Stomach (tissue), 19 donors: ENCODE measurements around the gene WASF1. TPM values are rescaled to one million over a fixed set of nuclear protein-coding genes. Genes with fewer than 3 reads are reported as not detected.

Source experiments
- DNase-seq, 2 donors: peaks; one replicate each; pipeline versions ENCODE4 v3.0.0 to v3.0.0-alpha.2; 2013 to 2019
- H3K27ac ChIP-seq, 5 donors: fragments of 200-600 bp in 4 of 5; sonication (generic) in 4 of 5; one replicate each; pipeline ENCODE4 v1.5.1; 2013 to 2019; ENCODE audit warnings: mild to moderate bottlenecking in 1 of 5, moderate library complexity in 1 of 5
- H3K27me3 ChIP-seq, 3 donors: fragments of 200-600 bp; sonication (generic); one replicate each; pipeline ENCODE4 v1.5.1; 2017 to 2019; ENCODE audit warnings: mixed run types in 1 of 3
- H3K36me3 ChIP-seq, 4 donors: fragments of 200-600 bp; sonication (generic); 1 replicate in 3 of 4; 2 replicates in 1 of 4; pipeline ENCODE4 v1.5.1; 2016 to 2019
- H3K4me1 ChIP-seq, 4 donors: fragments of 200-600 bp; sonication (generic); one replicate each; pipeline ENCODE4 v1.5.1; 2016 to 2019
- H3K4me3 ChIP-seq, 4 donors: fragments of 200-600 bp; sonication (generic) in 3 of 4; one replicate each; pipeline ENCODE4 v1.5.1; 2016 to 2019; ENCODE audit warnings: mild to moderate bottlenecking in 1 of 4
- H3K9me3 ChIP-seq, 4 donors: fragments of 200-600 bp; sonication (generic); one replicate each; pipeline ENCODE4 v1.5.1; 2016 to 2019
- EP300 ChIP-seq: sonication (generic); formaldehyde crosslinking; IDR thresholded peaks from one replicate; pipeline ENCODE4 v1.6.1; 2017; ENCODE audit warnings: antibody characterized with exemption
- POLR2A ChIP-seq, 4 donors: fragments of 450-650 bp; IDR thresholded peaks; one replicate each; pipeline ENCODE4 v1.6.1; 2016; ENCODE audit warnings: antibody characterized with exemption in 4 of 4, control low read depth in 2 of 4, mild to moderate bottlenecking in 1 of 4, moderate library complexity in 1 of 4
- POLR2AphosphoS5 ChIP-seq, 3 donors: sonication (generic); formaldehyde crosslinking; IDR thresholded peaks; one replicate each; pipeline ENCODE4 v1.6.1; 2016; ENCODE audit warnings: antibody characterized with exemption in 3 of 3
- WGBS, 5 donors: extraction: QIAGEN DNeasy Blood & Tissue Kit in 3 of 5; methylation state at CpG; one replicate each; pipeline versions ENCODE4 v1.1.5 to v1.1.7; 2013 to 2018; 5-methylcytosine and 5-hydroxymethylcytosine counted together
- intact Hi-C: fragments of 100-400 bp; cut with DNase I; formaldehyde crosslinking; loops from one replicate; pipeline ENCODE4 v1.15.1; 2023; ENCODE audit warnings: low total_unique reads
- long read RNA-seq, 10 donors: transcript quantifications; one replicate each; lab custom pipeline, GENCODE V29; 2026
- polyA plus RNA-seq, 3 donors: library from polyadenylated mRNA; stranded (reverse); fragments of 200-250 nt; gene quantifications; one replicate each; pipeline ENCODE4 v1.2.3, GENCODE V29; 2013
- total RNA-seq, 5 donors: library from RNA; depleted of rRNA; stranded (reverse); fragments of >200 nt; gene quantifications; one replicate each; pipeline versions ENCODE4 v1.1.0 to v1.2.3, GENCODE V29; 2014 to 2016
- TF ChIP-seq, protein P1 (sequence below), 7 experiments: fragments of 450-650 bp in 4 of 7; fragments of 200-600 bp in 3 of 7; sonication (generic) in 3 of 7; IDR thresholded peaks; one replicate each; pipeline ENCODE4 v1.5.1; 2016 to 2019; ENCODE audit warnings: antibody characterized with exemption in 7 of 7, control low read depth in 2 of 7, mild to moderate bottlenecking in 1 of 7
- donor health status: healthy with polysubstance abuse.
- donor health status: Bipolar disorder and iron deficiency.
- donor health status: healthy.

Gene WASF1
- total RNA-seq (10 to 100 TPM in 1 of 5 donors, 1 to 10 TPM in 3, under 1 TPM in 1; 0.58 to 17.0 (median 8.8) TPM), polyA plus RNA-seq (1 to 10 TPM; 2.6 to 7.0 (median 5.0) TPM)
- long read RNA-seq, donor 1, partial matches to known transcripts = 6 of 8 reads
- long read RNA-seq, donor 1, other reads (novel, unspliced or antisense) = 0 of 8 reads
- long read RNA-seq, donor 2, partial matches to known transcripts = 0 of 1 reads
- long read RNA-seq, donor 2, other reads (novel, unspliced or antisense) = 0 of 1 reads
- long read RNA-seq, donor 3, partial matches to known transcripts = 0 of 1 reads
- long read RNA-seq, donor 3, other reads (novel, unspliced or antisense) = 0 of 1 reads
- long read RNA-seq, donor 4 = 0 reads
- long read RNA-seq, donor 5, partial matches to known transcripts = 5 of 9 reads
- long read RNA-seq, donor 5, other reads (novel, unspliced or antisense) = 0 of 9 reads
- long read RNA-seq, donor 6, partial matches to known transcripts = 79 of 81 reads
- long read RNA-seq, donor 6, other reads (novel, unspliced or antisense) = 0 of 81 reads
- long read RNA-seq, donor 7, partial matches to known transcripts = 7 of 10 reads
- long read RNA-seq, donor 7, other reads (novel, unspliced or antisense) = 0 of 10 reads
- long read RNA-seq, donor 8, partial matches to known transcripts = 0 of 1 reads
- long read RNA-seq, donor 8, other reads (novel, unspliced or antisense) = 0 of 1 reads
- long read RNA-seq, donor 9, partial matches to known transcripts = 7 of 9 reads
- long read RNA-seq, donor 9, other reads (novel, unspliced or antisense) = 0 of 9 reads
- long read RNA-seq, donor 10, partial matches to known transcripts = 0 of 1 reads
- long read RNA-seq, donor 10, other reads (novel, unspliced or antisense) = 0 of 1 reads

DNA sequence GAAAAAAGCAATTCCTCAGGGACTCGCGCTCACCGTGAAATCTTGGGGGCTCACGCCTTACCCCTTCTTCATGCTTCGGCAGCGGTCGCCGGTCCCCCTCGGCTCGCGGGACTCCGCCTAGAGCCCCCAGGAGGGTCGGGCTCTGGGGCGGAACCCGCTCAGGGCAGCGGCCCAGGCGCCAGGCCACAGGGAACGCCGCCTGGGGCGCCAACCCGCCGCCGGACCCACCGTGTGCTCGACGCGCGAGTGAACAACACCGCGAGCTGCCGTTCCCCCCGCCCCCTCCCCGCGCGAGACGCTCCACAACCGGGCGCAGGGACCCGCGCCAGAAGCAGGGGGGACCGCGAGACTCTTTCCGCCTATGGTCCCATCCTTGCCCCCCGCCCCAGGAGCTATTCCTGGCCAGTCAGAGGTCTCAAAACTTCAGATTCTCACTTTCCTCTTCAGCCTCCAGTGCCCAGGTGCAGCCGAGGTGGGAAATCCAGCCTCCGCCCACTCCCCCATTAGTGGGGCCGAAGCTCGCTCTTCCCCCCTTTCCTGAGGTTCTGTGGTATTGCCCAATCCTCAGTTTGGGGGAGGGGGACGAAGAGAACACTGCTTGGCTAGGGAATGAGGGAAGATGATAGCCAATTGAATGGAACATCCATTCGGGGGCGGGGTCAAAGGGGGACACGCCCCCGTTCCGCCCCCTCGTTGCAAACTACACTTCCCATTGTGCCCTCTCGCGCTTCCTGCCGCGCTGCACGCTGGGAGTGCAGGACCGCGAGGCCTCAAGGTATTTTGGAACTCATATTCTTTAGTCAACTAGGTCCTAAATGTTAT lies at the start of gene WASF1:
Gene WASF1, minus strand, starts transcription at position 265 of the 822 bp plus-strand sequence. CDS start 52,069 bp downstream, outside the sequence.
- Histone ChIP-seq H3K4me3 (peak within 1 kb of the TSS; percentile 66 to 97 (median 84)), H3K27me3 (no peaks in the 10 kb centered on the region), H3K4me1 (peaks cover 32 to 60% (median 43%) of the 10 kb centered on the region in 4 donors), H3K36me3 (no peaks in the 10 kb centered on the region), H3K27ac (peak within 1 kb of the TSS; percentile 76 to 89 (median 83)), H3K9me3 (no peaks in the 10 kb centered on the region)
- DNase-seq = peak; percentile 93 to 98
- TF ChIP-seq EP300 = no peak
- peak in 2 of 3 donors; percentile 89 to 92 for TF ChIP-seq POLR2AphosphoS5 (IDR thresholded peaks at IDR 0.05)
- TF ChIP-seq, protein P1, sequence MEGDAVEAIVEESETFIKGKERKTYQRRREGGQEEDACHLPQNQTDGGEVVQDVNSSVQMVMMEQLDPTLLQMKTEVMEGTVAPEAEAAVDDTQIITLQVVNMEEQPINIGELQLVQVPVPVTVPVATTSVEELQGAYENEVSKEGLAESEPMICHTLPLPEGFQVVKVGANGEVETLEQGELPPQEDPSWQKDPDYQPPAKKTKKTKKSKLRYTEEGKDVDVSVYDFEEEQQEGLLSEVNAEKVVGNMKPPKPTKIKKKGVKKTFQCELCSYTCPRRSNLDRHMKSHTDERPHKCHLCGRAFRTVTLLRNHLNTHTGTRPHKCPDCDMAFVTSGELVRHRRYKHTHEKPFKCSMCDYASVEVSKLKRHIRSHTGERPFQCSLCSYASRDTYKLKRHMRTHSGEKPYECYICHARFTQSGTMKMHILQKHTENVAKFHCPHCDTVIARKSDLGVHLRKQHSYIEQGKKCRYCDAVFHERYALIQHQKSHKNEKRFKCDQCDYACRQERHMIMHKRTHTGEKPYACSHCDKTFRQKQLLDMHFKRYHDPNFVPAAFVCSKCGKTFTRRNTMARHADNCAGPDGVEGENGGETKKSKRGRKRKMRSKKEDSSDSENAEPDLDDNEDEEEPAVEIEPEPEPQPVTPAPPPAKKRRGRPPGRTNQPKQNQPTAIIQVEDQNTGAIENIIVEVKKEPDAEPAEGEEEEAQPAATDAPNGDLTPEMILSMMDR (IDR thresholded peaks at IDR 0.05) = no peak
- no peak for TF ChIP-seq POLR2A (IDR thresholded peaks at IDR 0.05)
- intact Hi-C loops = loop anchor here (10.0 kb wide), 1 partner anchor 215 kb away; no protein-coding TSS in a partner anchor
- WGBS, 5 donors = 0 to 1% (median 1%) methylated on average over 21 to 62 of the region's 62 CpGs

GRCh38 chr6:110226261-110226660 lies 46.8 kb upstream of the WASF1 start:
- H3K36me3 ChIP-seq = peaks cover 0 to 82% (median 75%) of the 10 kb centered on the region in 4 donors
- 79 to 97% (median 91%) methylated on average over 1 of the region's 1 CpG for WGBS, 5 donors

DNA sequence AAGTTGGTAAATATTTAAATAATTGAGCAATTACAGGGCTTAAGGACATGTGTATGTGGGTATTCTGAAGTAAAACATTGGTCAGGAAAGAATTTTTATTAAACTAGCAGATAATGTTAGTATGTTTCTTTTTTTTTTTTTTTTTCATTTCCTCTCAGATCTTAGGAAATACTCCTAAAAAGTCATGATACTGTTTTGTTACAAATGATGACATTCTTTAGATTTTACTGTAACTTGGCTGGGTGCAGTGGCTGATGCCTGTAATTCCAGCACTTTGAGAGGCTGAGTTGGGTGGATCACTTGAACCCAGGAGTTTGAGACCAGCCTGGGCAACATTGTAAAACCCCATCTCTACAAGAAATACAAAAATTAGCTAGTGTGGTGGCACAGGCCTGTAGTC lies 42.3 kb upstream of the WASF1 start:
- intact Hi-C loops = no loop called here
- Histone ChIP-seq H3K4me1 (no peaks in the 10 kb centered on the region), H3K4me3 (no peak overlapping the region), H3K9me3 (no peaks in the 10 kb centered on the region), H3K27me3 (no peaks in the 10 kb centered on the region), H3K27ac (no peak overlapping the region), H3K36me3 (peaks cover 11 to 98% (median 89%) of the 10 kb centered on the region in 4 donors)
- TF ChIP-seq EP300 (no peak), POLR2A (IDR thresholded peaks at IDR 0.05) (no peak), POLR2AphosphoS5 (IDR thresholded peaks at IDR 0.05) (no peak)
- TF ChIP-seq, protein P1 (IDR thresholded peaks at IDR 0.05) = no peak
- DNase-seq = no peak

More at GRCh38 chr6:110226261-110226660, 46.8 kb upstream of the WASF1 start:
- no peaks in the 10 kb centered on the region for H3K9me3 ChIP-seq
- H3K4me1 ChIP-seq = no peaks in the 10 kb centered on the region
- no peaks in the 10 kb centered on the region for H3K27me3 ChIP-seq
- no peak overlapping the region for H3K27ac ChIP-seq
- DNase-seq = peak in 1 of 2 donors; percentile 3
- TF ChIP-seq EP300 = no peak
- H3K4me3 ChIP-seq = no peak overlapping the region
- intact Hi-C loops = no loop called here

GRCh38 chr6:110217266-110217665 lies 37.8 kb upstream of the WASF1 start:
- Histone ChIP-seq H3K9me3 (no peaks in the 10 kb centered on the region), H3K4me3 (no peak overlapping the region), H3K4me1 (no peaks in the 10 kb centered on the region), H3K27me3 (no peaks in the 10 kb centered on the region), H3K36me3 (peaks cover 27 to 100% (median 97%) of the 10 kb centered on the region in 4 donors), H3K27ac (no peak overlapping the region)
- TF ChIP-seq POLR2A (IDR thresholded peaks at IDR 0.05) = no peak
- TF ChIP-seq, protein P1 (IDR thresholded peaks at IDR 0.05) = no peak
- no peak for TF ChIP-seq POLR2AphosphoS5 (IDR thresholded peaks at IDR 0.05)
- intact Hi-C loops = no loop called here
- no peak for DNase-seq
- 90 to 94% (median 93%) methylated on average over 2 of the region's 2 CpGs for WGBS, 5 donors
